Cardiac fibroblast (primary cell): ENCODE data around the gene MYO9A.

ENCODE experiments used
- DNase-seq, 2 donors: peaks; one replicate each; pipeline versions ENCODE4 v3.0.0 to v3.0.0-alpha.2; 2010; ENCODE audit warnings: low read depth in 2 of 2
- H3K4me3 ChIP-seq, 2 donors: replicated peaks in 1 of 2; 1 replicate in 1 of 2; 2 replicates in 1 of 2; pipeline ENCODE4 v1.5.1; 2011; ENCODE audit warnings: low read depth in 2 of 2, low read length in 2 of 2, mild to moderate bottlenecking in 2 of 2, moderate library complexity in 1 of 2
- CTCF ChIP-seq: IDR thresholded peaks from one replicate; pipeline ENCODE4 v1.5.1; 2011; ENCODE audit warnings: low read depth, mild to moderate bottlenecking, low read length, inconsistent platforms

MYO9A gene

DNA sequence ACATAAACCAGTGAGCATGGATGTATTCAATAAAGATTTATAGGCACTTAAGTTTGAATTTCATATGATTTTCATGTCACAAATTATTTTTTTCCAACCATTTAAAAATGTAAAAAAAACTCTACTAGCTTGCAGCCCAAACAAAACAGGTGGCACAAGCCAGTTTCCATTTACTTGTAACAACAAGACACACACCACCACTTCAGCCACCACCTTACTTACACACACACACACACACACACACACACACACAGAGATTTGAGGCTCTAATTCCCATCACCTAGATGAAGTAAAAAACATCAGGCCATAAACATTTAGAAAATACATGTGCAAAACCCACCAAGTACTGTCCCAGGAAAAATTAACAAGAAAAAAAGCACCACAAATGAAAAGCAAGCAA, 25.3 kb downstream of the MYO9A start:
- no peak for DNase-seq
- TF ChIP-seq CTCF, result no peak
- no peak overlapping the region for H3K4me3 ChIP-seq

GRCh38 chr15:72092006-72092405, 25.9 kb downstream of the MYO9A start:
- DNase-seq, result no peak
- no peak for TF ChIP-seq CTCF
- no peak overlapping the region for H3K4me3 ChIP-seq

DNA sequence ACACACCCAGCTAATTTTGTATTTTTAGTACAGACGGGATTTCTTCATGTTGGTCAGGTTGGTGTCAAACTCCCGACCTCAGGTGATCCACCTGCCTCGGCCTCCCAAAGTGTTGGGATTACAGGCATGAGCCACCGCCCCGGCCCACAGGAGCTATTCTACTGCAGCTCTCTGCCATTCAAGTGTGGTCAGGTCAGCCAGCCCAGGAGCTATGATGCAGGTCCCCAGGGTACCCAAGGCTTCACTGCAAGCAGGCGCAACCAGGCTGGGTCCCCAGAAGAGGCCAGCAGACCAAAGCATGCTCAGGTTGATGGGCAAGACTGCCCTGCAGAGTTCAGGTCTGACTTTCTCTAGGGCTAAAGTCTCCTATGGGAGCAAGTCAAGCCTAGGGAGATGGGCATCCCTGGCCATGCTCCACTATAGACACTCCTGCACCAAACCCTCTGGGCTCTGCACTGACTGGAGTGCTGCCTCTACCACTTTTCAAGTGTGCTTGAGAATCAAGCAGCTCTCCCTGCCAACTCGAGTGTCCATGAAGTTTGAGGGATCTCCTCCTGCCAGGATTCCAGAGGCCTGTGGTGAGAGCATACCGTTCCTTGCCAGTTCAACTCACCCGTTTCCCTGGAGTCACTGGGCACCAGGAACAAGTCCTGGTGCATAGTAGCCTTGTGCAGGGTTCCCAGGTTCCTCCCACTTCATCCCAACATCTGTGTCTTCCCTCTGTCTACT, 30.9 kb downstream of the MYO9A start:
- TF ChIP-seq CTCF, result no peak
- H3K4me3 ChIP-seq, result no peak overlapping the region
- DNase-seq, result no peak

DNA sequence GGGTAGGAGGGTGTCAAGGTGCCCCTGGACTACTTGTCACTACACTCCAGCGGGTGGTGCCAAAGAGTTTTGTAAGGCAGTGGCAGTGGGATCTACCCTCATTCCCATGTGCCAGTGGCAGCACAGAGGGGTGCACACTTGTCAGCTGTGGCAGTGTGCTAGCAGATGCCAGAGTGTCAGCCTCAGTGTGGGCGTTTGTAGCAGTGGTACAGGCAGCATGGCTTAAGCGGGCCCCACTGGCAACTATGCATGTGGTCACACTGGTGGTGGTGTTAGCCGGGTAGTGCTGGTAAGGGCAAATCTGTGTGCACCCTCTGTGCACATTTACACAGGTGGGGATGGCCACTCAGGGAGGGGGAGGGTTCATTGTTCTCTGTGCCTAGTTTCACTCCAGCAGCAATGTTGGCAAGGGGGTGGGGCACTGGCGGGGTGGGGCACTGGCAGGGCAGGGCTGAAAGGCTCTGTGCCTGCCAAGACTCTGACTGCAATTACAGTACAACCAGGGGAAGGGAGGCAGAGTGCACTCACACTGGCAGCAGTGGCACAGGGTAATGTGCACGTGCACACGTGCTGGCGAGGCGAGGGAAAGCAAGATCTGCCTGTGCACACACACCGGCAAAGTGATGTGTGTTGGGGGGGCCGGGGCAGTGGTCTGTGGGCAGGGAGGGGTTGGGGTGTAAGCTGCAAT, 31.8 kb downstream of the MYO9A start:
- no peak for TF ChIP-seq CTCF
- DNase-seq, result no peak
- H3K4me3 ChIP-seq, result no peak overlapping the region

DNA sequence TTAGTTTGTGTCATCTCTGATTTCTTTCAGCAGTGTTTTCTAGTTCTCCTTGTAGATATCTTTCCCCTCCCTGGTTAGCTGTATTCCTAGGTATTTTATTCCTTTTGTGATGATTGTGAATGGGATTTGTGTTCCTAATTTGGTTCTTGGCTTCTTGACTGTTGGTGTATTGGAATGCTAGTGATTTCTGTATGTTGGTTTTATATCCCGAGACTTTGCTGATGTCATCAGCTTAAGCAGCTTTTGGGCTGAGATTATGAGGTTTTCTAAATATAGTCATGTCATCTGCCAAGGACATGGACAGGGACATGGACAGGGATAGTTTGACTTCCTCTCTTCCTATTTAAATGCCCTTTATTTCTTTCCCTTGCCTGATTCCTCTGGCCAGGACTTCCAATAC, 35.8 kb downstream of the MYO9A start:
- no peak overlapping the region for H3K4me3 ChIP-seq
- DNase-seq, result no peak
- TF ChIP-seq CTCF, result no peak

- no peak overlapping the region for H3K4me3 ChIP-seq
- TF ChIP-seq CTCF, result no peak
- DNase-seq, result no peak
Measured at GRCh38 chr15:72078887-72079286, 39.1 kb downstream of the MYO9A start.

- no peak overlapping the region for H3K4me3 ChIP-seq
- TF ChIP-seq CTCF, result no peak
- no peak for DNase-seq
Measured at GRCh38 chr15:72077950-72078349, 40.0 kb downstream of the MYO9A start.
